ENCODE measurements around the gene PHYKPL. TPM values are rescaled to one million over a fixed set of nuclear protein-coding genes. Genes with fewer than 3 reads are reported as not detected.

The PHYKPL gene
- total and polyA plus RNA-seq, 7 donors: 26.0 to 121 (median 47.6) TPM

DNA sequence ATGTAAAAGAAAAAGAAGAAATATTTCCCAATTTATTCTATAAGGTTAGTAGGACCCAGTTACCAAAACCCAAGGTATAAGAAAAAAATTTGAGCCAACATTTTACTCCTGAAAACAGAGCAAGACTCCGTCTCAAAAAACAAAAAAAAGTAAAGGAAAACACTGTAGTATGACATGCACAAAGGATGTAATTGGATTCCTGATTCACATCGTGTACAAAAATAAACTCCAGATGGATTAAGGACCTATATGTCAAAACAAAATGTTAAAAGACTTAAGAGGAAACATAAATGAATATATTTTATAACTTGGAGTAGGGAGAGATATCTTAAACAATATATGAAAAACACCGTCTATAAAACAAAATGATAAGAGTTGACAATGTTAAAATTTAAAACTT lies 13.8 kb downstream of the PHYKPL start:
- no peaks in the 10 kb centered on the region for H3K9me3 ChIP-seq
- WGBS, 2 donors: 81% methylated on average over 3 of the region's 3 CpGs
- no peak overlapping the region for H3K27ac ChIP-seq
- no peaks in the 10 kb centered on the region for H3K27me3 ChIP-seq
- peaks cover 0 to 79% (median 29%) of the 10 kb centered on the region in 4 donors for H3K36me3 ChIP-seq
- intact Hi-C loops (cut with DNase I): no loop called here
- DNase-seq: no peak
- no peaks in the 10 kb centered on the region for H3K4me1 ChIP-seq
- TF ChIP-seq POLR2A (IDR thresholded peaks at IDR 0.05): no peak
- TF ChIP-seq EP300 (IDR thresholded peaks at IDR 0.05): no peak
- no peak overlapping the region for H3K4me3 ChIP-seq

DNA sequence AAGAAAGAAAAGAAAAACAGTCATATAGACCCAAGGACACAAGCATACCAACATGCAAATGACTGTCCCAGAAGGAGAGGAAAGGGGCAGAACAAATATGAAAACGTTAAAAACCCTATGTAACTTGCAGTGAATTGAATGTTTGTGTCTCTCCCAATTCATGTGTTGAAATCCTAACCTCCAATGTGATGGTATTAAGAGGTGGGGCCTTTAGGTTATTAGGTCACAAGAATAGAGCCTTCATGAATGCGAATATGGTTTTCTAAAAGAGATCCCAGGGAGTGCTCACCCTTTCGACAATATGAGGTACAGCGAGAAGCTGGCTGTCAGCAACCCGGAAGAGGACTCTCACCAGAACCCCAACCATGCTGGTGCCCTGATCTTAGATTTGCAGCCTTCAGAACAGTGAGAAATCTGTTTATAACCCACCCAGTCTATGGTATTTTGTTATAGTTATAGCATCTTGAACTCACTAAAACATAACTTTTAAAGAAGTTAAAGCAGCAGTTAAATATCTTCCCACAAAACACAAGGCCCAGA lies 14.3 kb downstream of the PHYKPL start:
- H3K4me3 ChIP-seq: no peak overlapping the region
- intact Hi-C loops (cut with DNase I): no loop called here
- no peak overlapping the region for H3K27ac ChIP-seq
- 78 to 90% methylated on average over 5 of the region's 5 CpGs for WGBS, 2 donors
- no peak for TF ChIP-seq POLR2AphosphoS5 (IDR thresholded peaks at IDR 0.05)
- TF ChIP-seq, protein P1, sequence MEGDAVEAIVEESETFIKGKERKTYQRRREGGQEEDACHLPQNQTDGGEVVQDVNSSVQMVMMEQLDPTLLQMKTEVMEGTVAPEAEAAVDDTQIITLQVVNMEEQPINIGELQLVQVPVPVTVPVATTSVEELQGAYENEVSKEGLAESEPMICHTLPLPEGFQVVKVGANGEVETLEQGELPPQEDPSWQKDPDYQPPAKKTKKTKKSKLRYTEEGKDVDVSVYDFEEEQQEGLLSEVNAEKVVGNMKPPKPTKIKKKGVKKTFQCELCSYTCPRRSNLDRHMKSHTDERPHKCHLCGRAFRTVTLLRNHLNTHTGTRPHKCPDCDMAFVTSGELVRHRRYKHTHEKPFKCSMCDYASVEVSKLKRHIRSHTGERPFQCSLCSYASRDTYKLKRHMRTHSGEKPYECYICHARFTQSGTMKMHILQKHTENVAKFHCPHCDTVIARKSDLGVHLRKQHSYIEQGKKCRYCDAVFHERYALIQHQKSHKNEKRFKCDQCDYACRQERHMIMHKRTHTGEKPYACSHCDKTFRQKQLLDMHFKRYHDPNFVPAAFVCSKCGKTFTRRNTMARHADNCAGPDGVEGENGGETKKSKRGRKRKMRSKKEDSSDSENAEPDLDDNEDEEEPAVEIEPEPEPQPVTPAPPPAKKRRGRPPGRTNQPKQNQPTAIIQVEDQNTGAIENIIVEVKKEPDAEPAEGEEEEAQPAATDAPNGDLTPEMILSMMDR (IDR thresholded peaks at IDR 0.05): no peak
- TF ChIP-seq POLR2A (IDR thresholded peaks at IDR 0.05): no peak
- TF ChIP-seq EP300 (IDR thresholded peaks at IDR 0.05): no peak
- no peaks in the 10 kb centered on the region for H3K4me1 ChIP-seq
- H3K27me3 ChIP-seq: no peaks in the 10 kb centered on the region
- peaks cover 0 to 84% (median 30%) of the 10 kb centered on the region in 4 donors for H3K36me3 ChIP-seq
- DNase-seq: no peak
- H3K9me3 ChIP-seq: no peaks in the 10 kb centered on the region

DNA sequence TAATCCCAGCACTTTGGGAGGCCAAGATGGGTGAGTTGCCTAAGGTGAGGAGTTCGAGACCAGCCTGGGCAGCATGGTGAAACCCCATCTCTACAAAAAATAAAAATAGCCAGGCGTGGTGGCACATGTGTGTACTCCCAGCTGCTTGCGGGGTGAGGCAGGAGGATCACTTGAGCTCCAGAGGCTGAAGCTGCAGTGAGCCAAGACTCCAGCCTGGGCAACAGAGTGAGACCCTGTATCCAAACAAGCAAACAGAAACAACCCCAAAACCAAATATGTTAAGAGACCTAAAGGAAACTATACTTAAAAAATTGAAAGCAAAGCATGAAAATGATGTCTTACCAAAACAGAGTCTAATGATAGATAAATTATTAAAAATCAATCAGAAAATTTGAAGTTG lies 15.8 kb downstream of the PHYKPL start:
- Histone ChIP-seq H3K27me3 (no peaks in the 10 kb centered on the region), H3K27ac (no peak overlapping the region), H3K4me1 (no peaks in the 10 kb centered on the region), H3K9me3 (no peaks in the 10 kb centered on the region), H3K36me3 (peaks cover 10 to 90% (median 41%) of the 10 kb centered on the region in 4 donors), H3K4me3 (no peak overlapping the region)
- DNase-seq: no peak
- WGBS, 2 donors: 60 to 80% methylated on average over 3 of the region's 3 CpGs
- TF ChIP-seq, protein P1 (IDR thresholded peaks at IDR 0.05): no peak
- TF ChIP-seq POLR2A (IDR thresholded peaks at IDR 0.05) (no peak), EP300 (IDR thresholded peaks at IDR 0.05) (no peak), POLR2AphosphoS5 (IDR thresholded peaks at IDR 0.05) (no peak)
- intact Hi-C loops (cut with DNase I): no loop called here

DNA sequence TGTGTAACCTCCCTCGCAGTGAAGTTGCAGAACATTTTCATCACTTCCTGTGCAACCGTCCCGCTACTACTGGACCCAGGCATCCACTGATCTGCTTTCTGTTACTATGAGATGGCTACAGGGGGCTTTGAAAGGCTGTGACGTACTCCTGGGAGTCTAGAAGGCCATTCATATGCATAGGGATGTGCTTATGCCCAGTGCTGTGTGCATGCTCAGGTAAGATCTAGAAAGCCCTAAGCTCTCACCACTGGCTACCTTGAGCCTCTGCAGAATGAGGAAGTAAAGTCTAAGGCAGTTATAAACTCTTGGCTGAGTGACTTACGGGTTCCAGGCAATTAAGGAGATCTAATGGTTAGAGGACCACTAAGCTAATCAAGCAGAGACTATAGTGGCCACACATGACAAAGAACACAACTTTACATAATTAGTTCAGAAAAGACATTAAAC lies 16.5 kb downstream of the PHYKPL start:
- intact Hi-C loops (cut with DNase I): no loop called here
- Histone ChIP-seq H3K36me3 (peaks cover 17 to 91% (median 47%) of the 10 kb centered on the region in 4 donors), H3K4me3 (no peak overlapping the region), H3K4me1 (no peaks in the 10 kb centered on the region), H3K9me3 (no peaks in the 10 kb centered on the region), H3K27ac (no peak overlapping the region), H3K27me3 (no peaks in the 10 kb centered on the region)
- no peak for DNase-seq
- 26 to 68% methylated on average over 5 of the region's 5 CpGs for WGBS, 2 donors
- TF ChIP-seq EP300 (IDR thresholded peaks at IDR 0.05): no peak
- TF ChIP-seq POLR2AphosphoS5 (IDR thresholded peaks at IDR 0.05): no peak
- TF ChIP-seq, protein P1 (IDR thresholded peaks at IDR 0.05): no peak
- no peak for TF ChIP-seq POLR2A (IDR thresholded peaks at IDR 0.05)

DNA sequence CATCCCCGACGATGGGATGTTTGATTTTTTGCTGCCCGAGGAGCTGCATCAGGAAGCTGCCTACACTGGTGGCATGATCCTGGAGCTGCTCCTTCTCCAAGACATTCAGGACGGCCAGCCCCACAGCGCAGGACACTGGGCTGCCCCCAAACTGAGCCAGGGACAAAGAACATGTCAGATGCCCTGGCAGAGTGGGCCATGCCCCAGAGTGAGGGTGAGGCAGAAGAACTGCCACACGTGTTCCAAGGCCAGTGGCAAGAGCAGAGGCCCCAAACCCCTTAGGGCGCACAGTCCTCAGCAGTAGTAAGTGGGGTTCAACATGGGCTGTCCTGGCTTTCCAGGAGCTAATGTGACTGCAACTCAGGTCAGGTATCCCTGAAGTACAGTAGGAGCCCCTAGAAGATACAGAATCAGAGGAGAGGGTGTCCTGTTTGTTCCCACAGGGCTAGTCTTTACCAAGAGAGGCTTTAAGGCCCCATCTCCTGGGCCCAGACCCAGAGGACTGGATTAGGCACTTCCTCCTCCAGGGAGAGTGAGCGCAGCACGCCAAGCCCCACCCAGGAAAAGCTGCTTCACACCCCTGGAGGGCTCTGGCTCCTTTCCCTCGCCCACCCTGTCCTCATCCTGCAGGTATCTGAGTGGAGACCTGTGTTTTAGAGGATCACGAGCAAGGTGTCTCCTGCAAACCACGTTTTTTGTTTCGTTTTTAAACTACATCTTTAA lies 17.2 kb downstream of the PHYKPL start:
- TF ChIP-seq, protein P1 (IDR thresholded peaks at IDR 0.05): no peak
- no peak for TF ChIP-seq POLR2AphosphoS5 (IDR thresholded peaks at IDR 0.05)
- TF ChIP-seq POLR2A (IDR thresholded peaks at IDR 0.05): no peak
- TF ChIP-seq EP300 (IDR thresholded peaks at IDR 0.05): no peak
- Histone ChIP-seq H3K36me3 (peaks cover 23 to 93% (median 53%) of the 10 kb centered on the region in 4 donors), H3K27me3 (no peaks in the 10 kb centered on the region), H3K4me3 (no peak overlapping the region), H3K9me3 (no peaks in the 10 kb centered on the region), H3K4me1 (no peaks in the 10 kb centered on the region), H3K27ac (peak overlapping the region in 1 of 4 donors; percentile 4)
- intact Hi-C loops (cut with DNase I): no loop called here
- DNase-seq: no peak
- WGBS, 2 donors: 45 to 71% methylated on average over 13 of the region's 13 CpGs
